Stimulated activated naive CD8-positive, alpha-beta T cell treated with anti-CD3 and anti-CD28 coated beads, Interleukin-15, Interleukin-2, amounts not matched to agents 100 ng/mL and 50 ng/mL, for 24 hours (primary cell): ENCODE data around the gene MRRF.

ENCODE experiments used
- H3K27ac Mint-ChIP-seq: one replicate; pipeline ENCODE4 v1.8.0; 2021; ENCODE audit warnings: mild to moderate bottlenecking, mixed read lengths
- H3K27me3 Mint-ChIP-seq: one replicate; pipeline ENCODE4 v1.8.0; 2021; ENCODE audit warnings: mixed read lengths
- H3K36me3 Mint-ChIP-seq: one replicate; pipeline ENCODE4 v1.8.0; 2021; ENCODE audit warnings: low read depth, mixed read lengths
- H3K4me1 Mint-ChIP-seq: one replicate; pipeline ENCODE4 v1.8.0; 2021; ENCODE audit warnings: low read depth, mixed read lengths
- H3K4me3 Mint-ChIP-seq: one replicate; pipeline ENCODE4 v1.8.0; 2021; ENCODE audit warnings: mild to moderate bottlenecking, mixed read lengths
- H3K9me3 Mint-ChIP-seq: one replicate; pipeline ENCODE4 v1.8.0; 2021; ENCODE audit warnings: mixed read lengths

Gene MRRF

GRCh38 chr9:122366074-122366660 is 101.5 kb downstream of the MRRF start:
- no peak overlapping the region for H3K27ac Mint-ChIP-seq

GRCh38 chr9:122367065-122367464 is 102.4 kb downstream of the MRRF start:
- Mint-ChIP-seq H3K4me1 (peaks cover 14% of the 10 kb centered on the region), H3K9me3 (peaks cover 3% of the 10 kb centered on the region), H3K36me3 (no peaks in the 10 kb centered on the region), H3K27me3 (peaks cover 18% of the 10 kb centered on the region), H3K27ac (no peak overlapping the region), H3K4me3 (no peak overlapping the region)

More at GRCh38 chr9:122366074-122366660, 101.5 kb downstream of the MRRF start:
- Mint-ChIP-seq H3K27me3 (peaks cover 9% of the 10 kb centered on the region), H3K9me3 (peaks cover 3% of the 10 kb centered on the region), H3K4me3 (no peak overlapping the region), H3K36me3 (no peaks in the 10 kb centered on the region), H3K4me1 (peaks cover 9% of the 10 kb centered on the region)

GRCh38 chr9:122367774-122368460 is 103.2 kb downstream of the MRRF start:
- Mint-ChIP-seq H3K36me3 (no peaks in the 10 kb centered on the region), H3K9me3 (peaks cover 3% of the 10 kb centered on the region), H3K27ac (no peak overlapping the region), H3K4me1 (peaks cover 14% of the 10 kb centered on the region), H3K27me3 (peaks cover 26% of the 10 kb centered on the region), H3K4me3 (no peak overlapping the region)

GRCh38 chr9:122368642-122369041 is 104.0 kb downstream of the MRRF start:
- H3K27ac Mint-ChIP-seq: peak overlapping the region; percentile 41
- H3K4me1 Mint-ChIP-seq: peaks cover 14% of the 10 kb centered on the region

GRCh38 chr9:122370303-122370702 is 105.6 kb downstream of the MRRF start:
- Mint-ChIP-seq H3K4me1 (peaks cover 14% of the 10 kb centered on the region), H3K27ac (no peak overlapping the region), H3K36me3 (no peaks in the 10 kb centered on the region), H3K9me3 (peaks cover 3% of the 10 kb centered on the region), H3K4me3 (peak overlapping the region; percentile 51), H3K27me3 (peaks cover 29% of the 10 kb centered on the region)

More at GRCh38 chr9:122368642-122369041, 104.0 kb downstream of the MRRF start:
- no peak overlapping the region for H3K4me3 Mint-ChIP-seq
- H3K9me3 Mint-ChIP-seq: peaks cover 3% of the 10 kb centered on the region
- H3K36me3 Mint-ChIP-seq: no peaks in the 10 kb centered on the region
- H3K27me3 Mint-ChIP-seq: peaks cover 29% of the 10 kb centered on the region

GRCh38 chr9:122370869-122371755 is 106.4 kb downstream of the MRRF start, which contains the start of gene PTGS1:
TSS of gene PTGS1 (plus strand) at chr9:122371024. CDS start at chr9:122371085, 61 bp downstream.
- Mint-ChIP-seq H3K27me3 (peaks cover 29% of the 10 kb centered on the region), H3K4me3 (peak within 1 kb of the TSS; percentile 51), H3K9me3 (peaks cover 3% of the 10 kb centered on the region), H3K4me1 (peaks cover 14% of the 10 kb centered on the region), H3K36me3 (no peaks in the 10 kb centered on the region), H3K27ac (no peak within 1 kb of the TSS)

- H3K4me3 Mint-ChIP-seq: peak overlapping the region; percentile 51
- H3K36me3 Mint-ChIP-seq: no peaks in the 10 kb centered on the region
- H3K4me1 Mint-ChIP-seq: peaks cover 14% of the 10 kb centered on the region
- H3K27ac Mint-ChIP-seq: no peak overlapping the region
- H3K9me3 Mint-ChIP-seq: peaks cover 3% of the 10 kb centered on the region
- peaks cover 29% of the 10 kb centered on the region for H3K27me3 Mint-ChIP-seq
Observed at GRCh38 chr9:122371846-122372245, 107.2 kb downstream of the MRRF start.

GRCh38 chr9:122372856-122373845 is 108.5 kb downstream of the MRRF start:
- Mint-ChIP-seq H3K36me3 (no peaks in the 10 kb centered on the region), H3K9me3 (peaks cover 3% of the 10 kb centered on the region), H3K27ac (no peak overlapping the region), H3K4me1 (peaks cover 14% of the 10 kb centered on the region), H3K4me3 (no peak overlapping the region), H3K27me3 (peaks cover 32% of the 10 kb centered on the region)

- Mint-ChIP-seq H3K4me1 (peaks cover 14% of the 10 kb centered on the region), H3K27ac (no peak overlapping the region), H3K4me3 (no peak overlapping the region), H3K9me3 (no peaks in the 10 kb centered on the region), H3K27me3 (peaks cover 33% of the 10 kb centered on the region), H3K36me3 (peaks cover 9% of the 10 kb centered on the region)
Observed at GRCh38 chr9:122374885-122375420, 110.3 kb downstream of the MRRF start.

GRCh38 chr9:122376796-122377195 is 112.1 kb downstream of the MRRF start:
- H3K27me3 Mint-ChIP-seq: peaks cover 19% of the 10 kb centered on the region
- H3K4me1 Mint-ChIP-seq: peaks cover 3% of the 10 kb centered on the region
- peaks cover 9% of the 10 kb centered on the region for H3K36me3 Mint-ChIP-seq

GRCh38 chr9:122377241-122378164 is 112.8 kb downstream of the MRRF start:
- H3K9me3 Mint-ChIP-seq: no peaks in the 10 kb centered on the region
- H3K27ac Mint-ChIP-seq: no peak overlapping the region
- H3K4me1 Mint-ChIP-seq: peaks cover 3% of the 10 kb centered on the region
- H3K36me3 Mint-ChIP-seq: peaks cover 9% of the 10 kb centered on the region
- peaks cover 12% of the 10 kb centered on the region for H3K27me3 Mint-ChIP-seq
- H3K4me3 Mint-ChIP-seq: no peak overlapping the region

More at GRCh38 chr9:122376796-122377195, 112.1 kb downstream of the MRRF start:
- H3K9me3 Mint-ChIP-seq: no peaks in the 10 kb centered on the region
- H3K4me3 Mint-ChIP-seq: no peak overlapping the region
- no peak overlapping the region for H3K27ac Mint-ChIP-seq

- Mint-ChIP-seq H3K9me3 (no peaks in the 10 kb centered on the region), H3K4me1 (peaks cover 8% of the 10 kb centered on the region), H3K27ac (no peak overlapping the region), H3K4me3 (no peak overlapping the region), H3K36me3 (peaks cover 9% of the 10 kb centered on the region), H3K27me3 (peaks cover 9% of the 10 kb centered on the region)
Observed at GRCh38 chr9:122378236-122378635, 113.6 kb downstream of the MRRF start.

- H3K4me1 Mint-ChIP-seq: peaks cover 17% of the 10 kb centered on the region
- no peak overlapping the region for H3K4me3 Mint-ChIP-seq
- H3K9me3 Mint-ChIP-seq: no peaks in the 10 kb centered on the region
- peaks cover 9% of the 10 kb centered on the region for H3K27me3 Mint-ChIP-seq
- peaks cover 9% of the 10 kb centered on the region for H3K36me3 Mint-ChIP-seq
- no peak overlapping the region for H3K27ac Mint-ChIP-seq
Observed at GRCh38 chr9:122379340-122379739, 114.7 kb downstream of the MRRF start.
